CD4-positive, alpha-beta T cell treated with Interleukin-21 for 1 hour (primary cell): Measurements from ENCODE around the gene HUNK.
"Not testable (repeated sequence)": the region's sequence is repeated elsewhere in the genome, so short reads cannot be mapped to it uniquely, and the experiment has no call there.

ENCODE experiments used
- DNase-seq: peaks from one replicate; pipeline ENCODE4 v3.0.0-alpha.2; 2020

HUNK gene

DNA sequence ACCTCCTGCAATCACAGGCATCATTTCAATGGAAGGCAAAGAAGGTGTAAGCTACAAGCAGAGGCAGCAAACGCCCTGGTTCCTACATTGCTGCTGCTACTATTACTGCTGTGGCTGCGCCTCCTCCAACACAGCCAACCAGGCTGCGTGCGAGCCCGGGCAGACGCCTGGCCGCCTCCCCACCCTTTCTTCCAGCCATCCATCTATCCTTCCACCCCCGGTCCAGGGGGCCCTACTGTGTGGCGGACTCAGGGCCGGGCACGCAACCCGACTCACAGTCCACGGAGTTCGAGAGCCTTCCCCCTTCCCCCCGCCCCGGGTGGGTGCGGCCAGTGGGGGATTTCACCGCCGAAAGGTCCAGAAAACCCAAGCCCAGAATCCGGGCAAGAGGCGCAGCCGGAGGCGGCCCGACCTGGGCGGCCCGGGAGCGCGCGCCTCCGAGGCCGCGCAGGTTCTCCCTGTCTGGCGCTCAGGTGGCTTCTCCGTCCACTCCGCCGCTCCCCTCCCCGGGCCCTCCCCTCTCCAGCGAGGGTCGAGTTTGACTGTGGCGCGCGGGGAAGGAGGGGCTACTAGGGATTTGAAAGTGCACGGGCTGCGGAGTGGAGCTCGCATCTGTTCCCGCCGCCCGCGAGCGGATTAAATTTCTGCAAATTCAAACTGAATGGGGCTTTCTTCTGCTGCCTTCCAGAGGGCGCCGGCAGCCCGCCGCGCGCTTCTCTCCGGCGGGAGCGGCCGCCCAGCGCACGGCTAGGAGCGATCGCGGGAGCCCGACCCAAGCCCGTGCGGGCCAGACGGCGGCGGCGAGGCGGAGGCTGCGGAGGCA is at the start of gene HUNK:
TSS of gene HUNK (plus strand) at position 569 of the 823 bp plus-strand sequence. CDS start 655 bp downstream, outside the sequence.
- no peak for DNase-seq

DNA sequence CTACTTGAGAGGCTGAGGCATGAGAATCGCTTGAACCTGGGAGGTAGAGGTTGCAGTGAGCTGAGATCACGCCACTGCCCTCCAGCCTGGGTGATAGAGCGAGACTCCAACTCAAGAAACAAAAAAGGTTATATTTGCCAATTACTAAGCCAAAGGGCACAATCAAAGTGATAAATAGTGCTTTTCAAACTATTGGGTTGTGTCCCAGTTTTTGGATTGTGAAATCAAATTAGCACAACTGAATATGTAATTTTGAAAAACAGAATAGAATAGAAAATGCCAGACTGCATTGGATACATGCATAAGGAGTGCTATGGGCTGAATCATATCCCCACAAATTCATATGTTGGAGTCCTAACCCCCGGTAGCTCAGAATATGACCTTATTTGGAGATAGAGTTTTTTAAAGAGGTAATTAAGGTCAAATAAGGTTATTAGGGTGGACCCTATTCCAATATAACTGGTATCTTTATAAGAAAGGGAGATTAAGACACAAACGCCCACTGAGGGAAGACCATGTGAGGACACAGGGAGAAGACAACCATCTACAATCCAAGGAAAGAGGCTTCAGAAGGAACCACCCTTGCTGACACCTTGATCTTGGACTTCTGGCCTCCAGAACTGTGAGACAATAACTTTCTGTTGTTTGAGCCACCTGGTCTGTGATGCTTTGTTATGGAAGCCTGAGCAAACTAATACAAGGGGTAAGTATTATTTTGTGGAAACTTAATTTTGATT is 42.9 kb upstream of the HUNK start:
- DNase-seq = no peak

DNA sequence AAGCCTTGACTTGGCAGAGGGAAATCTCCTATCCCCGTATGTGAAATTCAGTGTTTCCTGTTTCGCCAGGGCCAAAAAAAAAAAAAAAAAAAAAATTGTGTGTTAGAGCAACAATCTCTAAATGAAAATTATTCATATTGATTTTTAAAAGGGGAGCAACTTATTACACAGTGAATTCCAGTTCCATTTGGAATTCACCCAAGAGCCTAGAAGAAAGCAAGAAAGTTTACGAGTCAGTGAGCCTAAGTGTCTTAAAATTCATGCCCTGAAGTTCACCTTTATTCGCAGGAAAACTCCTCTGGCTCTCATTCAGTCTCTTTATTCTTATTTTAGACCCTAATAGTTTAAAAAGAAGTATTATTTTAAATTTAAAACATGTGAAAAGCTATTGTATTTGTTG is 42.1 kb upstream of the HUNK start:
- DNase-seq = no peak

DNA sequence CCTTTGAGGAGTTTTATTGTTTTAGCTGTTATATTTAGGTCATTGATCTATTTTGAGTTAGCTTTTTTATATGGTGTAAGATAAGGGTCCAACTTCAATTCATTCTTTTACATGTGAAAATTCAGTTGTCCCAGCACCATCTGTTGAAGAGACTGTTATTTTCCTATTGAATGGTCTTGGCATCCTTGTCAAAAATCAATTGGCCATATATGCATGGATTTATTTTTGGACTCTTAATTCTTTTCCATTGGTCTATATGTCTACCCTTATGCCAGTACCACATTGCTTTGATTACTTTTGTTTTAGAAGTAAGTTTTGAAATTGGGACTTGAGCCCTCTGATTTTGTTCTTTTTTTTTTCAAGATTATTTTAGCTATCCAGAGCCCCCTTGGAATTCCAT is 35.8 kb upstream of the HUNK start:
- DNase-seq = no peak

DNA sequence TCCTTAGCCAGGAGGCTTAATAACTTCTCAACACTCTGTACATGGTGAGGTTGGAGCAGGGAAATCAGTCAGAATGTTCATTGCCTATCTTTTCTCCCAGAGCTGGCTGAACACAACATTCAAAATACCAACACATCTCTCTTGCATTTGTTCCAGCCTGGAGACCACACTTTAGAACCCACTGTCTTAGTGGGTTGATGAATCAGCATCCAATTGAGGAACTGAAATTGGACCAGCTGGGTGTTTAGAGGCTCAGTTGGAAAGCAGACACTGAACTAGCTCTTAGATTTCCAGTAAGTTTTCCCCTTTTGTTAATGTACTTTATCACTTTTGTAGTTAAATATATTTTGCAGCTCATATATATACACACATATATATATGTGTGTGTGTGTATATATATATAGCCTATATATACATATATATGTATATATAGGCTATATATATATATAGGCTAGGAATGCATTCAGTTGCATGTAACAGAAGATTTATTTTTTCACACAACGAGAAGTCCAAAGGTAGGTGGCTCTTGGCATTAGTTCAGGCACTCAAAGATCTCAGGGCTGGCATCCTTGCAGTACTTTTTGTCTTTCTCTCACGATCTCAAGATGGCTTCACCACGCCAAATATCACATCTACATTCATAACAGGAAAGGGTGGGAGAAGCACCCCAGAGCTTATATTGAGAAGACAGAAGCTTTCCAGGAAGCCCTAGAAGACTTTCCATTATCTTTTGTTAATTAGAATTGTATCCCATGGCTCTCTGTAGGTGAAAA is 35.0 kb upstream of the HUNK start:
- DNase-seq = no peak

GRCh38 chr21:31838586-31839355 is 34.0 kb upstream of the HUNK start:
- DNase-seq = no peak

GRCh38 chr21:31844206-31844605 is 28.6 kb upstream of the HUNK start:
- no peak for DNase-seq

- no peak for DNase-seq
Measured at GRCh38 chr21:31845151-31845729, 27.6 kb upstream of the HUNK start.

DNA sequence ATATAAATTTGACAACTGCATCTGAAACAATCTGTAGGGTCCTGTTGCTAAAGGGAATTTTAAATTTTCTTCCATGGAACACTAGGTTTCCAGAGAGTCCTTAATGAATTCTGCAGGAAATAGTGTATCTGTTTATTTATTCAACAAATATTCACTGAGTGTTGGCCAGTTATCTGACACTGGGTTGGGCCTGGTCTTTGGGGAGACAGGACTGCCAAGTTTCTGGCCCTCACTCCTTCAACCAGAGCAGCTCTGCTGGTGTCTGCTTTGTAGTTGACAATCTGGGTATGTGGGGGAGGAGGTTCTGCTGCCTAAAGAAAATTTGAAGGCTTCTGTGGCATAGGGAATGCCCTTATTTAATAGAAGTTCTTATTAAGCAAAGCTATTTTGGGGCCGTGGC is 26.1 kb upstream of the HUNK start:
- no peak for DNase-seq

DNA sequence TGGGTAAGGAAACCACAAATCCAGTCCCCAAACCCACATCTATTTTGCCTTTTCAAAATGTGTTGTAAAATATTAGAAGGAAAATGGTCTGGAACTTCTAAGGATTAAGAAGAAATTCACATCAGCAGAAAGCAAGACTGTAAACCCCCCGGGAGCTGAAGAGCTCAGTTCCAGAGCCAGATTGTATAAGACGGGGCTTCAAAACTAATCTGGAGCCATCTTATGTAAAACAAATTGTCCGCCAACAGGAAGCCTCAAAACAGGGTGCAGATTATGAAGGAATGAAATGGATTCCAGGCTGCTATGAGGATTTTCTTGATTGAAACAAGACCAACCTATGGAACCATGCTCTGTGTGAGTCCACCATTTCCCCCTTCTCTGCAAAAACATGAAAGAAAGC is 25.1 kb upstream of the HUNK start:
- no peak for DNase-seq

GRCh38 chr21:31848326-31848985 is 24.4 kb upstream of the HUNK start:
- no peak for DNase-seq

GRCh38 chr21:31850886-31851285 is 21.9 kb upstream of the HUNK start:
- DNase-seq = no peak

DNA sequence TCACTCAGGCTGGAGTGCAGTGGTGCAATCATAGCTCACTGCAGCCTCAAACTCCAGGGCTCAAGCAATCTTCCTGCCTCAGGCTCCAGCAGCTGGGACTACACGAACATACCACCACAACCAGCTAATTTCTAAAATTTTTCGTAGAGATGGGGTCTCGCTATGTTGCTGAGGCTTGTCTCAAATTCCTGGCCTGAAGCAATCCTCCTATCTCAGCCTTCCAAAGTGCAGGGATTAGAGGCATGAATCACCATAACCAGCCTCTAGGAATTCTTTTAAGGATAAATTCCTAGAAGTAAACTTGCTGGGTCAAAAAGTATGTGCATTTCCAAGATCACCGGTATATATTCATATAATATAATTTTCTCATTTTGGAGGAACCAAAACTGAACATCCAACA is 17.6 kb upstream of the HUNK start:
- DNase-seq = no peak

GRCh38 chr21:31857096-31857495 is 15.7 kb upstream of the HUNK start:
- DNase-seq = no peak

- not testable (repeated sequence) for DNase-seq
Measured at GRCh38 chr21:31857631-31858030, 15.2 kb upstream of the HUNK start.

GRCh38 chr21:31860851-31861250 is 12.0 kb upstream of the HUNK start:
- no peak for DNase-seq

DNA sequence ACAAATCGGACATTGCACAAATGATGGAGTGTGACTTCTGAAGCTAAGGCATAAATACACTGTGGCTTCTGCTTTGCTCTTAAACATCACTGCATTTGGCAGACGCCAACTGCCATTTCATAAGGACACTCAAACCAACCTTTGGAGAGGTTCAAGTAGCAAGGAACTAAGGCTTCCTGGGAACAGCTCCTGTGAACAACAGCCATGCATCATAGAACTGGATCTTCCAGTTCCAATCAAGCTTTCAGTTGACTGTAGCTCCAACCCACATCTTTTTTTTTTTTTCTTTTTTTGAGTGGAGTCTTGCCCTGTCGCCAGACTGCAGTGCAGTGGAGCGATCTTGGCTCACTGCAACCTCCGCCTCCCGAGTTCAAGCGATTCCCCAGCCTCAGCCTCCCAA is 10.7 kb upstream of the HUNK start:
- no peak for DNase-seq

DNA sequence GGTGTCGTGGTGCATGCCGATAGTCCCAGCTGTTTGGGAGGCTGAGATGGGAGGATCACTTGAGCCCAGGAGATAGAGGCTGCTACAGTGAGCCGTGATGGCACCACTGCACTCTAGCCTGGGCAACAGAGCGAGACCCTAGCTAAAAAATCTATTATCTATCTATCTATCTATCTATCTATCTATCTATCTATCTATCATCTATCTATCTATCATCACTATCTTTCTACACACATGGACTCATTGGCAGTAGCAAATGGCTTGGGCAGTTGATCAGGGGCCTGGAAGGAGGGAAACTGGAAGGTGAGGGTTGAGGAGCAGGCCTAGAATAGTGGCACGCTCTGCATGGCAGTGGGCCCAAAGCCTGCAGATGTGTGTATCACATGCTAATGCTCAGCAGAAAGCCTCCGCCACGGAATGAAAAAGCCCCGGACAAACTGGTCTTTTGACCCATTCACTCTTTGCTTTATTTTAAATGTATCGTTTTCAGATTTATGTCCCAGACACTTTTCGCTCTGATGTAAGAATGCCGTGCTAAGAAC is 7.3 kb upstream of the HUNK start:
- no peak for DNase-seq

- DNase-seq = peak; percentile 50
Measured at GRCh38 chr21:31866077-31866511, 6.7 kb upstream of the HUNK start.

DNA sequence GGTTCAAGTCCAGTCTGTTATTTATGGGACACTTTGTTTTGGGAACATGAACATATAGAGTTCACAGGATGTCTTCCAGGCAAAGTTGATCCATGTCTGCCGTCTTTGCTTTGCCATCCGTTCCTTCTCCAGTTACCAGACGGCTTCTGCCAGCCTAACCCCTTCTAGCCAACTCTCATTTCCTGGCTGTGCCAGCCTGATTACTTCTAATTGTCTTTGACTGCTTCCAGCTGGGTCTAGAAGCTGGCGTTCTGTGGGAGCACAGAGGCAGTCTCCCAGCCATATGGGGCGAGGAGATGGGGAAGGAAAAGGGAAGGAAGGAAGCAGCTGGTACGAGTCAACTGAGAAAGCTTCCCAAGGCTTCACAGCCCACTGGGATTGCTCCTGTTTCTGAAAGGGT is 3.1 kb upstream of the HUNK start:
- no peak for DNase-seq

DNA sequence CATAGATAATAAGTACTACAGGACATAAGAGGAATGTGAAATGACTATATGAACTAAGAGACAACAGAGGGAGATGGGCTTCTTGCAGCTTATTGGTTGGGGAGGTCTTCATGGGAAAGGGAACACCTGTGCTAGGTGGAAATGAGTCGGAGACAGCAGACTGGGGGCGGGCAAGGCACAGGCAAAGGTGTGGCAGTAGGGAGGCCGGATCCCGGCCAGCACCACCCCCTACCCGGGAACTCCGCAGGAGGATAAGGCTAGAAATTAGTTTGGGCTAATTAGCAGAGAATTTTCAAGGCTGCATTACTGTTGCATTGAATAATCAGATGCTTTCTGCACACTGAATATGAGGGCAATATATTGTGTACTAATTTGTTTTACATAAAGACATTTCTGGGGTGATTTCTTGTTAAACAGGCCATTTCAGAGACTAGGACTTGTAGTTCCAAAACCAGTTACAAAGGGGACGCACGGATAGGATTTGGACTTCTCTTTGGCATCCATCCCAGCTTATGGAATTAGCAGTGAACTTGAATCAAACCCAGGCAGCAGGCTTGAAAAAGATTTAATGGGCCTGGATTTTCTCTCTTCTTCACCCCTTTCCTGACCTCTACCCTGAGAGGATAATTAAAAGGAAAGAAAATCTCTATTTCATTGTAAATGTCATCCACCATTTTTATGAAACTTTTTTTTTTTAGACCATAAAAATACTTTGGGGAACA is 2.2 kb upstream of the HUNK start:
- no peak for DNase-seq
